ENCODE data around the gene TEX2.

- TF ChIP-seq CTCF (conservative IDR thresholded peaks at IDR 0.05; ENCODE audit: low read depth in 2 of 2): no peak
- TF ChIP-seq POLR2AphosphoS5 (IDR thresholded peaks at IDR 0.05; ENCODE audit: low read depth): no peak
- TF ChIP-seq REST (IDR thresholded peaks at IDR 0.05; ENCODE audit: unreplicated experiment): no peak
- TF ChIP-seq CREB1 (CRISPR knock-in tag; IDR thresholded peaks at IDR 0.05; ENCODE audit: low read depth): no peak
- TF ChIP-seq ZNF331 (CRISPR knock-in tag; IDR thresholded peaks at IDR 0.05; ENCODE audit: low read depth): no peak
Observed at GRCh38 chr17:64304551-64304950, 41.5 kb upstream of the TEX2 start.
